Effector CD8-positive, alpha-beta T cell (primary cell): Measurements from ENCODE around the gene CPSF3.
"Not testable (repeated sequence)": the region's sequence is repeated elsewhere in the genome, so short reads cannot be mapped to it uniquely, and the experiment has no call there.

Source experiments
- DNase-seq: peaks from one replicate; lab custom pipeline; 2025; lab: John Stamatoyannopoulos, UW

CPSF3 gene

GRCh38 chr2:9466147-9466683, 42.8 kb downstream of the CPSF3 start:
- no peak for DNase-seq

GRCh38 chr2:9467687-9468086, 44.2 kb downstream of the CPSF3 start:
- DNase-seq: no peak

- no peak for DNase-seq
These were observed 47.8 kb downstream of the CPSF3 start for GRCh38 chr2:9471206-9471605.

- no peak for DNase-seq
These were observed 49.1 kb downstream of the CPSF3 start for GRCh38 chr2:9472511-9472910.

- no peak for DNase-seq
These were observed 50.0 kb downstream of the CPSF3 start for GRCh38 chr2:9473308-9473984.

GRCh38 chr2:9473985-9474360, 50.5 kb downstream of the CPSF3 start:
- peak; percentile 50 for DNase-seq

- DNase-seq: peak; percentile 63
These were observed 51.1 kb downstream of the CPSF3 start, which contains the start of gene IAH1 for GRCh38 chr2:9474361-9475057. Gene IAH1 (plus strand): TSS chr2:9474551. CDS start chr2:9474567, 16 bp downstream.

GRCh38 chr2:9477914-9478313, 54.5 kb downstream of the CPSF3 start:
- no peak for DNase-seq

- DNase-seq: no peak
These were observed 55.1 kb downstream of the CPSF3 start for GRCh38 chr2:9478526-9478925.

GRCh38 chr2:9480157-9480556, 56.7 kb downstream of the CPSF3 start:
- no peak for DNase-seq

GRCh38 chr2:9483107-9483506, 59.7 kb downstream of the CPSF3 start:
- no peak for DNase-seq

GRCh38 chr2:9484533-9484932, 61.1 kb downstream of the CPSF3 start:
- no peak for DNase-seq

GRCh38 chr2:9488583-9489547, 65.4 kb downstream of the CPSF3 start:
- DNase-seq: no peak

GRCh38 chr2:9490789-9491188, 67.3 kb downstream of the CPSF3 start:
- DNase-seq: no peak

GRCh38 chr2:9492927-9493326, 69.5 kb downstream of the CPSF3 start:
- DNase-seq: no peak

- DNase-seq: no peak
These were observed 70.0 kb downstream of the CPSF3 start for GRCh38 chr2:9493478-9493877.

GRCh38 chr2:9494081-9494480, 70.6 kb downstream of the CPSF3 start:
- no peak for DNase-seq

- DNase-seq: no peak
These were observed 73.6 kb downstream of the CPSF3 start for GRCh38 chr2:9497017-9497416.

GRCh38 chr2:9498210-9498609, 74.8 kb downstream of the CPSF3 start:
- DNase-seq: no peak

- no peak for DNase-seq
These were observed 85.5 kb downstream of the CPSF3 start for GRCh38 chr2:9508931-9509330.

GRCh38 chr2:9513946-9514345, 90.5 kb downstream of the CPSF3 start:
- not testable (repeated sequence) for DNase-seq

- no peak for DNase-seq
These were observed 93.8 kb downstream of the CPSF3 start for GRCh38 chr2:9517118-9517782.
